Vagina (tissue), 2 donors: ENCODE results near the gene NHLRC2. TPM values are rescaled to one million over a fixed set of nuclear protein-coding genes. Genes with fewer than 3 reads are reported as not detected.

Experiments
- DNase-seq, 2 donors: peaks; one replicate each; pipeline ENCODE4 v3.0.0-alpha.2; 2017; ENCODE audit errors: extremely low spot score in 2 of 2
- H3K27ac ChIP-seq: fragments of 200-600 bp; sonication (generic); one replicate; pipeline ENCODE4 v1.5.1; 2019
- H3K27me3 ChIP-seq: fragments of 200-600 bp; sonication (generic); one replicate; pipeline ENCODE4 v1.5.1; 2019
- H3K36me3 ChIP-seq, 2 donors: fragments of 200-600 bp; sonication (generic); one replicate each; pipeline ENCODE4 v1.5.1; 2017 to 2019
- H3K4me1 ChIP-seq: fragments of 200-600 bp; sonication (generic); one replicate; pipeline ENCODE4 v1.5.1; 2019
- H3K4me3 ChIP-seq, 2 donors: fragments of 200-600 bp; sonication (generic); 1 replicate in 1 of 2; 2 replicates in 1 of 2; pipeline ENCODE4 v1.5.1; 2016 to 2019
- H3K9me3 ChIP-seq: fragments of 200-600 bp; sonication (generic); one replicate; pipeline ENCODE4 v1.5.1; 2019
- POLR2A ChIP-seq, 2 donors: fragments of 450-650 bp; IDR thresholded peaks; one replicate each; pipeline ENCODE4 v1.6.1; 2017; ENCODE audit warnings: antibody characterized with exemption in 2 of 2, mild to moderate bottlenecking in 2 of 2, moderate library complexity in 2 of 2
- POLR2AphosphoS5 ChIP-seq, 2 donors: sonication (generic); formaldehyde crosslinking; IDR thresholded peaks; one replicate each; pipeline ENCODE4 v1.9.0; 2017; ENCODE audit warnings: antibody characterized with exemption in 2 of 2, mild to moderate bottlenecking in 2 of 2, low read depth in 1 of 2; ENCODE audit not compliant: insufficient read depth in 1 of 2
- intact Hi-C: fragments of 100-400 bp; cut with DNase I; formaldehyde crosslinking; loops from one replicate; pipeline ENCODE4 v1.15.1; 2023
- small RNA-seq: library from RNA; depleted of rRNA; stranded (forward); fragments of <200 nt; gene quantifications from one replicate; pipeline ENCODE3, GENCODE V24; 2016
- total RNA-seq: library from RNA; depleted of rRNA; stranded (reverse); fragments of >200 nt; gene quantifications from one replicate; pipeline ENCODE4 v1.2.3, GENCODE V29; 2016
- TF ChIP-seq, protein P1 (sequence below), 3 experiments: fragments of 450-650 bp in 2 of 3; fragments of 200-600 bp in 1 of 3; sonication (generic) in 1 of 3; IDR thresholded peaks; one replicate each; pipeline ENCODE4 v1.5.1; 2017 to 2019; ENCODE audit warnings: antibody characterized with exemption in 3 of 3, mild to moderate bottlenecking in 2 of 3, moderate library complexity in 2 of 3

NHLRC2 gene
- total RNA-seq, 1 donor from 2014 or later = 16.7 TPM

DNA sequence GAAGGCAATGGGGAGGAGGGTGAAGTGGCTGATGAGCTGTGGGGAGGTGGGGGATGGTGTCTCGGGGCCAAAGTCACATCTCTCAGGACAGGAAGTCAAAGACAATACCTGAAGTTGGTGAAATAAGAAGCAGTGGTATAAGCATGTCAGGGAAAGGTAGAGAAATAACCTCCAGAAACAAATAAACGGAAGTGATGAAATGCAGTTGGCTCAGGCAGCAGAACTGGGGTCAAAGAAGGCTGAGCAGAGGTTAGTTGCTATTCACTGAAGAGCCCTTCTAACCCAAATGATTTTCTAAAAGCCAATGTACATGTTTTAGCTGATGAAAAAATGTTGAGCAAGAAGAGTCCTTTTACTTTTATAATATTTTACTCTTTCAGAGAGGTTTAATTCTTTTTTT, 110.6 kb downstream of the NHLRC2 start:
- DNase-seq = peak in 1 of 2 donors; percentile 27
- no peaks in the 10 kb centered on the region for H3K27me3 ChIP-seq

DNA sequence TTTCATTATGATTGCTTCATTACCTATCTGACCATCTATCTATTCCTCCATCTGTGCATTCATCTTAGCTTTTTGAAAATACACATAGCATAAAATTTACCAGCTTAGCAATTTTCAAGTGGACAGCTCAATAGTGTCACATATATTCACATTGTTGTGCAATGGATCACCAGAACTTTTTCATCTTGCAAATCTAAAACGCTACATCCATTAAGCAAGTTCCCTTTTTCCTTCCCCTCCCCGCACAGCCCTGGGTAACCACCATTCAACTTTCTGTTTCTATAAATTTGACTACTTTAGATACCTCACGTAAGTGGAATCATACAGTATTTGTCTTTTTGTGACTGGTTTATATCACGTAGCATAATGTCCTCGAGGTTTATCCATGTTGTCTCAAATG, 111.2 kb downstream of the NHLRC2 start:
- peak in 1 of 2 donors; percentile 10 for DNase-seq
- Histone ChIP-seq H3K36me3 (no peaks in the 10 kb centered on the region), H3K27ac (no peak overlapping the region), H3K27me3 (no peaks in the 10 kb centered on the region), H3K9me3 (no peaks in the 10 kb centered on the region), H3K4me1 (no peaks in the 10 kb centered on the region), H3K4me3 (no peak overlapping the region)
- intact Hi-C loops = no loop called here
- TF ChIP-seq POLR2AphosphoS5 (IDR thresholded peaks at IDR 0.05; ENCODE audit: insufficient read depth in 1 of 2, low read depth in 1 of 2) (no peak), POLR2A (IDR thresholded peaks at IDR 0.05) (no peak)
- TF ChIP-seq, protein P1, sequence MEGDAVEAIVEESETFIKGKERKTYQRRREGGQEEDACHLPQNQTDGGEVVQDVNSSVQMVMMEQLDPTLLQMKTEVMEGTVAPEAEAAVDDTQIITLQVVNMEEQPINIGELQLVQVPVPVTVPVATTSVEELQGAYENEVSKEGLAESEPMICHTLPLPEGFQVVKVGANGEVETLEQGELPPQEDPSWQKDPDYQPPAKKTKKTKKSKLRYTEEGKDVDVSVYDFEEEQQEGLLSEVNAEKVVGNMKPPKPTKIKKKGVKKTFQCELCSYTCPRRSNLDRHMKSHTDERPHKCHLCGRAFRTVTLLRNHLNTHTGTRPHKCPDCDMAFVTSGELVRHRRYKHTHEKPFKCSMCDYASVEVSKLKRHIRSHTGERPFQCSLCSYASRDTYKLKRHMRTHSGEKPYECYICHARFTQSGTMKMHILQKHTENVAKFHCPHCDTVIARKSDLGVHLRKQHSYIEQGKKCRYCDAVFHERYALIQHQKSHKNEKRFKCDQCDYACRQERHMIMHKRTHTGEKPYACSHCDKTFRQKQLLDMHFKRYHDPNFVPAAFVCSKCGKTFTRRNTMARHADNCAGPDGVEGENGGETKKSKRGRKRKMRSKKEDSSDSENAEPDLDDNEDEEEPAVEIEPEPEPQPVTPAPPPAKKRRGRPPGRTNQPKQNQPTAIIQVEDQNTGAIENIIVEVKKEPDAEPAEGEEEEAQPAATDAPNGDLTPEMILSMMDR (IDR thresholded peaks at IDR 0.05) = no peak

More for the DNA sequence above, 110.6 kb downstream of the NHLRC2 start:
- H3K36me3 ChIP-seq = no peaks in the 10 kb centered on the region
- no peak overlapping the region for H3K4me3 ChIP-seq
- H3K27ac ChIP-seq = no peak overlapping the region
- TF ChIP-seq POLR2A (IDR thresholded peaks at IDR 0.05) (no peak), POLR2AphosphoS5 (IDR thresholded peaks at IDR 0.05; ENCODE audit: insufficient read depth in 1 of 2, low read depth in 1 of 2) (no peak)
- TF ChIP-seq, protein P1 (IDR thresholded peaks at IDR 0.05) = no peak
- H3K9me3 ChIP-seq = no peaks in the 10 kb centered on the region
- peaks cover 3% of the 10 kb centered on the region for H3K4me1 ChIP-seq
- intact Hi-C loops = no loop called here

Small RNA genes within 50 kb of the gene (small RNA-seq; reads per million reads assigned to genes)
- gene RF00560 = not detected

Other genes with a start within 250 kb of the NHLRC2 start
- not detected for gene NRAP, start 190.6 kb upstream of the NHLRC2 start, total RNA-seq
- 13.8 TPM for gene CASP7, start 174.7 kb upstream of the NHLRC2 start, total RNA-seq
- not detected for gene PLEKHS1, start 103.0 kb upstream of the NHLRC2 start, total RNA-seq
- gene DCLRE1A, start 579 bp upstream of the NHLRC2 start, total RNA-seq = 3.9 TPM
- not detected for gene ADRB1, start 189.2 kb downstream of the NHLRC2 start, total RNA-seq